Liver (tissue), 9 donors: ENCODE results near the gene CEP128. TPM values are rescaled to one million over a fixed set of nuclear protein-coding genes. Genes with fewer than 3 reads are reported as not detected.

Source experiments
- DNase-seq: peaks from one replicate; pipeline ENCODE4 v3.0.0-alpha.2; 2017; ENCODE audit warnings: low spot score
- H3K27ac ChIP-seq, 2 donors: one replicate each; pipeline ENCODE4 v1.7.0; 2013; ENCODE audit warnings: inconsistent platforms in 2 of 2, low read length in 2 of 2, control low read depth in 1 of 2, low read depth in 1 of 2, mild to moderate bottlenecking in 1 of 2
- H3K27me3 ChIP-seq, 4 donors: one replicate each; pipeline versions ENCODE4 v1.6.1 to v1.7.0; 2013; ENCODE audit warnings: low read length in 3 of 4, inconsistent platforms in 1 of 4, mild to moderate bottlenecking in 1 of 4, moderate library complexity in 1 of 4; ENCODE audit not compliant: control insufficient read depth in 4 of 4, insufficient read depth in 4 of 4
- H3K36me3 ChIP-seq, 4 donors: one replicate each; pipeline versions ENCODE4 v1.6.1 to v1.7.0; 2013; ENCODE audit warnings: low read length in 3 of 4, mild to moderate bottlenecking in 3 of 4, low read depth in 1 of 4, moderate library complexity in 1 of 4; ENCODE audit not compliant: control insufficient read depth in 4 of 4, insufficient read depth in 3 of 4
- H3K4me1 ChIP-seq, 4 donors: one replicate each; pipeline versions ENCODE4 v1.6.1 to v1.7.0; 2013; ENCODE audit warnings: low read length in 3 of 4, mild to moderate bottlenecking in 3 of 4, moderate library complexity in 1 of 4; ENCODE audit not compliant: control insufficient read depth in 4 of 4, insufficient read depth in 4 of 4
- H3K4me3 ChIP-seq, 3 donors: one replicate each; pipeline versions ENCODE4 v1.6.1 to v1.7.0; 2013; ENCODE audit warnings: low read length in 3 of 3, control low read depth in 1 of 3, low read depth in 1 of 3, mild to moderate bottlenecking in 1 of 3
- H3K9ac ChIP-seq, 2 donors: one replicate each; pipeline ENCODE4 v1.7.0; 2013; ENCODE audit warnings: low read length in 2 of 2, mild to moderate bottlenecking in 2 of 2, moderate library complexity in 2 of 2, control low read depth in 1 of 2, low read depth in 1 of 2
- H3K9me3 ChIP-seq, 4 donors: one replicate each; pipeline versions ENCODE4 v1.6.1 to v1.7.0; 2013; ENCODE audit warnings: low read length in 3 of 4; ENCODE audit not compliant: control insufficient read depth in 4 of 4
- CTCF ChIP-seq: fragments of 150-350 bp; IDR thresholded peaks from 2 replicates; pipeline ENCODE4 v1.5.1; 2017; ENCODE audit warnings: improper control_type of control experiment, low read depth, low read length; ENCODE audit not compliant: missing input control
- EGR1 ChIP-seq, 2 donors: IDR thresholded peaks; 2 replicates each; pipeline ENCODE4 v1.6.1; 2016 to 2018; ENCODE audit warnings: antibody characterized with exemption in 2 of 2, low read depth in 2 of 2
- FOXA1 ChIP-seq: IDR thresholded peaks from 2 replicates; pipeline ENCODE4 v1.6.1; 2016; ENCODE audit warnings: antibody characterized with exemption
- FOXA2 ChIP-seq: IDR thresholded peaks from 2 replicates; pipeline ENCODE4 v1.6.1; 2016; ENCODE audit warnings: antibody characterized with exemption
- GABPA ChIP-seq, 2 donors: IDR thresholded peaks in 1 of 2; conservative IDR thresholded peaks in 1 of 2; 2 replicates each; pipeline ENCODE4 v1.6.1; 2016; ENCODE audit warnings: antibody characterized with exemption in 2 of 2, mild to moderate bottlenecking in 1 of 2, moderate library complexity in 1 of 2
- HNF4A ChIP-seq, 2 donors: conservative IDR thresholded peaks; 2 replicates each; pipeline ENCODE4 v1.6.1; 2016; ENCODE audit warnings: antibody characterized with exemption in 2 of 2, mild to moderate bottlenecking in 2 of 2
- HNF4G ChIP-seq: IDR thresholded peaks from 2 replicates; pipeline ENCODE4 v1.6.1; 2016; ENCODE audit warnings: antibody characterized with exemption
- JUND ChIP-seq, 2 donors: IDR thresholded peaks; 2 replicates each; pipeline ENCODE4 v1.6.1; 2016; ENCODE audit warnings: antibody characterized with exemption in 2 of 2
- NR2F2 ChIP-seq: IDR thresholded peaks from 2 replicates; pipeline ENCODE4 v1.6.1; 2016; ENCODE audit warnings: antibody characterized with exemption
- RAD21 ChIP-seq, 2 donors: IDR thresholded peaks; 2 replicates each; pipeline ENCODE4 v1.6.1; 2016; ENCODE audit warnings: antibody characterized with exemption in 2 of 2, mild to moderate bottlenecking in 2 of 2
- REST ChIP-seq: IDR thresholded peaks from 2 replicates; pipeline ENCODE4 v1.6.1; 2016; ENCODE audit warnings: antibody characterized with exemption, mild to moderate bottlenecking
- RXRA ChIP-seq, 2 donors: IDR thresholded peaks; 2 replicates each; pipeline ENCODE4 v1.6.1; 2017 to 2018; ENCODE audit warnings: antibody characterized with exemption in 2 of 2, mild to moderate bottlenecking in 1 of 2
- SP1 ChIP-seq: IDR thresholded peaks from 2 replicates; pipeline ENCODE4 v1.6.1; 2018; ENCODE audit warnings: antibody characterized with exemption, mild to moderate bottlenecking
- TAF1 ChIP-seq: conservative IDR thresholded peaks from 2 replicates; pipeline ENCODE4 v1.6.1; 2016; ENCODE audit warnings: antibody characterized with exemption, mild to moderate bottlenecking
- YY1 ChIP-seq: IDR thresholded peaks from 2 replicates; pipeline ENCODE4 v1.6.1; 2016; ENCODE audit warnings: antibody characterized with exemption, mild to moderate bottlenecking
- ZBTB33 ChIP-seq: IDR thresholded peaks from 2 replicates; pipeline ENCODE4 v1.6.1; 2016; ENCODE audit warnings: antibody characterized with exemption
- WGBS: extraction: QIAGEN DNeasy Blood & Tissue Kit; methylation state at CpG from one replicate; pipeline ENCODE4 v1.1.7; 2013; 5-methylcytosine and 5-hydroxymethylcytosine counted together
- polyA plus RNA-seq, 2 donors: library from polyadenylated mRNA; stranded (reverse) in 1 of 2; unstranded in 1 of 2; fragments of 200-250 nt in 1 of 2; fragments of >200 nt in 1 of 2; fragmentation: Nextera tagmentation in 1 of 2; extraction: Ambion mirVana in 1 of 2; gene quantifications; one replicate each; pipeline versions ENCODE4 v1.2.1 to v1.2.3, GENCODE V29; 2013 to 2015
- total RNA-seq, 2 donors: library from RNA; depleted of rRNA; stranded (reverse); fragments of >200 nt; gene quantifications; one replicate each; pipeline ENCODE4 v1.2.3, GENCODE V29; 2014
- TF ChIP-seq, protein P1 (sequence below): IDR thresholded peaks from 2 replicates; pipeline ENCODE4 v1.6.1; 2016; ENCODE audit warnings: antibody characterized with exemption
- TF ChIP-seq, protein P2 (sequence below): IDR thresholded peaks from 2 replicates; pipeline ENCODE4 v1.6.1; 2016; ENCODE audit warnings: antibody characterized with exemption
- donor health status: healthy.
- donor health status: healthy.
- donor health status: healthy.
- donor health status: healthy.
- donor health status: healthy.

CEP128 gene
- total and polyA plus RNA-seq, 4 donors, result 0.27 to 3.8 (median 1.4) TPM

GRCh38 chr14:80644826-80645225, 296.7 kb downstream of the CEP128 start:
- Histone ChIP-seq H3K9ac (no peak overlapping the region), H3K4me1 (no peaks in the 10 kb centered on the region), H3K4me3 (no peak overlapping the region), H3K27ac (no peak overlapping the region), H3K36me3 (no peaks in the 10 kb centered on the region), H3K27me3 (no peaks in the 10 kb centered on the region), H3K9me3 (no peaks in the 10 kb centered on the region)
- no peak for TF ChIP-seq CTCF
- TF ChIP-seq HNF4A (conservative IDR thresholded peaks at IDR 0.05), result no peak
- TF ChIP-seq SP1, result no peak
- TF ChIP-seq RXRA (IDR thresholded peaks at IDR 0.05), result no peak
- no peak for TF ChIP-seq JUND (IDR thresholded peaks at IDR 0.05)
- TF ChIP-seq FOXA1, result no peak
- TF ChIP-seq YY1, result no peak
- TF ChIP-seq HNF4G, result no peak
- TF ChIP-seq, protein P1, sequence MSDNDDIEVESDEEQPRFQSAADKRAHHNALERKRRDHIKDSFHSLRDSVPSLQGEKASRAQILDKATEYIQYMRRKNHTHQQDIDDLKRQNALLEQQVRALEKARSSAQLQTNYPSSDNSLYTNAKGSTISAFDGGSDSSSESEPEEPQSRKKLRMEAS, result no peak
- no peak for TF ChIP-seq GABPA (IDR thresholded peaks at IDR 0.05 in 1 of 2, conservative IDR thresholded peaks at IDR 0.05 in 1 of 2)
- no peak for TF ChIP-seq NR2F2
- TF ChIP-seq, protein P2, sequence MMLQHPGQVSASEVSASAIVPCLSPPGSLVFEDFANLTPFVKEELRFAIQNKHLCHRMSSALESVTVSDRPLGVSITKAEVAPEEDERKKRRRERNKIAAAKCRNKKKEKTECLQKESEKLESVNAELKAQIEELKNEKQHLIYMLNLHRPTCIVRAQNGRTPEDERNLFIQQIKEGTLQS, result no peak
- TF ChIP-seq REST, result no peak
- TF ChIP-seq RAD21 (IDR thresholded peaks at IDR 0.05), result no peak
- no peak for TF ChIP-seq TAF1
- no peak for TF ChIP-seq EGR1 (IDR thresholded peaks at IDR 0.05; ENCODE audit: low read depth in 2 of 2)
- no peak for TF ChIP-seq FOXA2
- TF ChIP-seq ZBTB33, result no peak
- WGBS, result 79% methylated on average over 2 of the region's 2 CpGs
- DNase-seq, result no peak
